Measurements from ENCODE around the gene JSRP1.

DNA sequence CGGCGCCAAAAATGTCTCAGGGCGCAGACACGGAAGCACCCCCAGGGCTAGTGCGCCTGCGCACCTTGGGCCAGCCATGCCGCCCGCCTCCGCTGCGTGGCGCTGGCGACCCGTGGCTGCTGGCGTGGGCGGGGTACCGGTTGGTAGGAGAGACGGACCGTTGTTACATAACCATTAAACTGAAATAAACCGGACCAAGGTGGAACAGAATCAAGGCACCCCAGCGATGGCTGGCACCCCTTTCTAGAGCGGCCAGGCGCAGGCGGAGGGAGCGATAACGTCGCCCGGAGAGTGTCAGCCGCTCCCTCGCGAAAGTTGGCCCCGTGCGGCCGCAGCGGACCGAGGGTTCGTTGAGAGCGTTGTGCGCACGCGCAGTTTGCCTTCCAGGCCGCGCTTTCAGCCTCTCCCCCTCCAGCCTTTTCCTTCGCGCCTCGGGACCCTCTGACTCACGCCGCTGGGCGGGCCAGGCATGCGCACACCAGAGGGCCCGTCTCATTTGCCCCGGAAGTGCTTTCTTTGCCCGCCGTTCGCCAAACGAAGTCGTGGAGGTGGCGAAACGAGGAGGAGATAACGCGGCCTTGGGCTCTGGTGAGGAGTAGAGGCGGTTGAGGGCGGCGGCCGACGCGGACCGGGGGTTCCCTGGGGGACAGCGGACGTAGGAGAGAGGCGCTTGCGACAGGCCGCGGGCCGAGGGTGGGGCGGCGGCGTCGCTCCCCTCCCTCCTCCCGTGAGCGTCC lies 19.7 kb downstream of the JSRP1 start, which contains the start of the genes PLEKHJ1 and SF3A2:
- TF ChIP-seq POLR2A (IDR thresholded peaks at IDR 0.05) = peak in 3 of 4 donors; percentile 61 to 81 (median 75)
- TF ChIP-seq, protein P1, sequence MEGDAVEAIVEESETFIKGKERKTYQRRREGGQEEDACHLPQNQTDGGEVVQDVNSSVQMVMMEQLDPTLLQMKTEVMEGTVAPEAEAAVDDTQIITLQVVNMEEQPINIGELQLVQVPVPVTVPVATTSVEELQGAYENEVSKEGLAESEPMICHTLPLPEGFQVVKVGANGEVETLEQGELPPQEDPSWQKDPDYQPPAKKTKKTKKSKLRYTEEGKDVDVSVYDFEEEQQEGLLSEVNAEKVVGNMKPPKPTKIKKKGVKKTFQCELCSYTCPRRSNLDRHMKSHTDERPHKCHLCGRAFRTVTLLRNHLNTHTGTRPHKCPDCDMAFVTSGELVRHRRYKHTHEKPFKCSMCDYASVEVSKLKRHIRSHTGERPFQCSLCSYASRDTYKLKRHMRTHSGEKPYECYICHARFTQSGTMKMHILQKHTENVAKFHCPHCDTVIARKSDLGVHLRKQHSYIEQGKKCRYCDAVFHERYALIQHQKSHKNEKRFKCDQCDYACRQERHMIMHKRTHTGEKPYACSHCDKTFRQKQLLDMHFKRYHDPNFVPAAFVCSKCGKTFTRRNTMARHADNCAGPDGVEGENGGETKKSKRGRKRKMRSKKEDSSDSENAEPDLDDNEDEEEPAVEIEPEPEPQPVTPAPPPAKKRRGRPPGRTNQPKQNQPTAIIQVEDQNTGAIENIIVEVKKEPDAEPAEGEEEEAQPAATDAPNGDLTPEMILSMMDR (IDR thresholded peaks at IDR 0.05) = peak; percentile 96 to 100 (median 100)

All from esophagus squamous epithelium (tissue), 4 donors.